Loucy (cell line): Measurements from ENCODE around the gene SCUBE2.

Experiments used
- CTCF ChIP-seq: fragments of 200-600 bp; sonication (generic); conservative IDR thresholded peaks from 2 replicates; pipeline ENCODE4 v1.5.1; 2014; ENCODE audit warnings: mild to moderate bottlenecking, antibody characterized with exemption, low read length
- EZH2phosphoT487 ChIP-seq: fragments of 200-600 bp; IDR thresholded peaks from 2 replicates; pipeline ENCODE4 v1.6.1; 2018; ENCODE audit warnings: antibody characterized with exemption, mild to moderate bottlenecking, moderate library complexity, borderline replicate concordance

GRCh38 chr11:9091044-9091922, at the start of gene SCUBE2:
- TF ChIP-seq CTCF (no peak), EZH2phosphoT487 (no peak)
